GM10847 (cell line): ENCODE measurements around the gene DNASE1L2.

ENCODE experiments used
- POLR2A ChIP-seq: IDR thresholded peaks from 2 replicates; pipeline ENCODE4 v1.6.1; 2011; ENCODE audit not compliant: insufficient read length; ENCODE audit errors: extremely low read depth

DNASE1L2 gene

GRCh38 chr16:2236337-2237101 is at the start of gene DNASE1L2:
Gene DNASE1L2, plus strand, starts transcription at chr16:2236444. Its CDS starts 373 bp downstream, at chr16:2236817.
- TF ChIP-seq POLR2A, result no peak

- no peak for TF ChIP-seq POLR2A
Measured at GRCh38 chr16:2186505-2186904, 49.7 kb upstream of the DNASE1L2 start.

- no peak for TF ChIP-seq POLR2A
Measured at GRCh38 chr16:2187212-2187611, 49.0 kb upstream of the DNASE1L2 start.

GRCh38 chr16:2188395-2188794 is 47.8 kb upstream of the DNASE1L2 start:
- TF ChIP-seq POLR2A, result no peak

- no peak for TF ChIP-seq POLR2A
Measured at GRCh38 chr16:2189252-2189893, 46.9 kb upstream of the DNASE1L2 start.

DNA sequence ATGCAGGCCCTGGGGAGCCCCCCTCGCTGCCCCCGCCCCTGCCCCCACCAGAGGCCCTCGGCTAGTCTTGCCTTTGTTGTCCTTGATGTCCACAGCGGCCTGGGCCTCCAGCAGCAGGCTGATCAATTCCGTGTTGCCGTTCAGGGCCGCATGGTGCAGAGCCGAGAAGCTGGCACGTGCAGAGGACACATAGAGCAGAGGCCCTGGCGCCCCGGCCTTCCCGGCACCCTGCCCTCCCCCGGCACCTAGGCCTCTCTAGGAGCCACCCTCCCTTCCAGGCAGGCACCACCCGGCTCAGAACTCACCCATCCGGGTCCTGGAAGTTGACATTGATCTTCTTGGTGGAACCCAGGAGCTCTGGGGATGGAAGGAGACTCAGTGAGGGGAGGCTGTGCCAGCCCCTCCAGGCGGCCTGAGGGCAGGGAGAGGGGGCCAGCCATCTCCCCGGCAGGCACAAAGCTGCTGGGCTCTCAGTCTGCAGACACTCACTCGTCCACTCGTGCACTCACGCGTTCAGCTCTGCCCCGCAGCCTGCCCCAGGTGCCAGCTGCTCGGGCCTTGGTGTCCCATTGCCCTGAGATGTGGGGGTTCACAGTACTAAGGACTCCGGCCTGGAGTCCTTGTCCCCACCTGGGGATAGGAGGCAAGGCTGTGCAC is 46.1 kb upstream of the DNASE1L2 start:
- TF ChIP-seq POLR2A, result no peak

DNA sequence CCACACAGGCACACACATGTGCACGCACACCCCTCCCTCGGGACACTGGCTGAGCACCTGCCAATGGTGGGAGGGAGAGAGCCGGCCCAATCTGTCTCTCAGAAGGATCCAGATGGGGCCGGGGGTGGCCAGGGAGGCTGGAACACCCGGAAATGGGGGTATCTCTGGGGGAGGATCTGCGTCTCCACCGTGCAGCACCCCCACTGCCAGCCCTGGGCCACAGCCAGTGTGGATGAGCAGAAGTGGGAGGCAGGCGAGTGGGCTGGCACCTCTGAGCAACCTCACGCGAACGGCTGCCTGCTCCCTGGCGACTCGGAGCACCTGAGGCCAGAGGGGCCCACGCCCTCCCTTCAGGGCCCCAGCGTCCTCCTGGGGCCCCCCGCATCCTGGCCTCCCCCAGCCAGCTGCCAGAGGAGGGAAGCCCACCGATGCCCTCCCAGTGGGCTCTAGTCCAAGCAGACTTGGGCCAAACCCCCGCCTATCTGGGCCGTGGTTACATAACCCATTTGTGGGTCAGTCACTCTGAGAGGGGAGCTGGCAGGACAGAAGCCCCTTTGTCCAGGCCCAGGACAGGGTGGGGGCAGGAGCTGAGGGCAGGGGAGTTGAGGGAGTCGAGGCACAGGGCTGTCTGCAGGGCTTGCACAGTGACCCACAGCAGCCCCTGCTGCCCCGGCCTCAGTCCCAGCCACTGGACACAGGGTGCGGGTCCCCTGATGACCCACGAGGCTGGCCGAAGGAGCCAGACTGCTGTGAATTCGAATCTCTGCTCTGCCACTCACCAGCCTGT is 45.4 kb upstream of the DNASE1L2 start:
- no peak for TF ChIP-seq POLR2A

DNA sequence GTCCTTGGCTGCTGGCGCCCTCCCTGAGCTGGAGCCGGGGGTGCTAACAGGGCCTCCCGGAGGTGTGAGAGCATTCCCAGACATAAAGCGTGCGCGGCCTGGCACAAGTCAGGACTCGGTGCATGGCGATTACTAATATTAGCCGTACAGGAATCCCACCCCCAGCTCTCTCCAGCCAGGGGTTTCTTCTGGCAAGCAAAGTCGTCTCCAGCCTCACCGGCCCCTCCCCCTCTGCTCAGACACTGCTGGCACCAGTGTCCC is 44.9 kb upstream of the DNASE1L2 start:
- TF ChIP-seq POLR2A, result no peak

- TF ChIP-seq POLR2A, result no peak
Measured at GRCh38 chr16:2194166-2194834, 41.9 kb upstream of the DNASE1L2 start.

DNA sequence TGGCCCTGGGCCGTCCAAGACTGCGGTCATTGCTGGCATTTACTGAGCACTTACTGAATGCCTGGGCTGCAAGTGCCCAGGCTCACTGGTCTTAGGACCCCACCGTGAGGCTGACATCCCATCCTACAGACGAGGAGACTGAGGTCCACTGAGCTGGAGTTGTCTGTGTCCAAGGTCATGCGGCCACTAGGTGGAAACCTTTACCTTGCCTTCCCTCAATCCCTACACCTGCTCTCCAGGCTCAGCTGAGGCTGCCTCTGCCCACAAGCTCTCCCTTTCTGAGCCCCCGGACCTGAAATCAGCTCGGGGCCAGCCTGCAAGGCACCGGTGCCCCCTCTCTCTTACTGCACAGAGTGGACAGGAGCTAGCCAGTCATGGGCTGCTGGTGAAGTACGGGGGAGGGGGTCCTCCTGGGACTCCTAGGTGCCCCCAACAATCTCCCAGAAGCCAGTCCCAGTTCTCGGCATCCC is 41.4 kb upstream of the DNASE1L2 start:
- no peak for TF ChIP-seq POLR2A

DNA sequence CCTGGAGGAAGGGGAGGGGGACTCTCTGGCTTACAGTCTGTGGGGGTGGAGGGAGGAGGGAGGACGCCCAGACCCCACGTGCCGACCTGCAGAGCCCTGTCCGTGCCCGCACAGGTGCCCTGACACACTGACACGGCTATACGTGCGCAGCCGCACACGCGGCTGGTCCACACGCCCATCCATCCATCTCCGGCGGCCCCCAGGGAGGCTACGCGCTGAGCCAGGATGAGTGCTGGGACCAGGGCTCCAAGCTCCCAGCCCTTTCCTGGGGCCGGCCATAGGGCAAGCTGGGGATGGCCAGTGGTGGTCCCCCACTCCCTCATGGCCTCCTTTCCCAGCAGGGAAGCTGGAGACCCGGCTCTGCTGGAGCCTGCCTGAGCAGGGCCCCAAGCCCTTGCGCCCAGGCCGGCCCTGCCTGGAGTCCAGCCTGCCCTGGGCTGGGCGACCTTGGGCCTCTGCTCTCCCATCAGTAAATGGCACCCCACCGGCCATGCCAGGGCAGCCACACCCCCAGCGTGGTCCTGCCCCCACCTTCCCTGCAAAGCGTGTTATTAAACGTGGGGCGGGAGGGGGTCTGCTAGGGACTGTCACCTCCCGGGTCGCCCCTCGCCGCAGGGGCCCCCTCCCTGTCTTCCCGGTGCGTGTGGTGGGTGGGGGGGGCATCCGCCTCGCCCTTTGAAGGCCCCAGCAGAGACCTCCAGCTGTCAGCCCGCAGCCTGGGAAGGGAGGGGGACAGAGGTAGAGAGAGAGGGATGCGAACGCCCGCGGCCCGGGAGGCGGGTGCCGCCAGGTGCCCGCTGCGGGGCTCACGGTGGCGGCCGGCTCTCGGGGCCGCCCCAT is 40.7 kb upstream of the DNASE1L2 start:
- no peak for TF ChIP-seq POLR2A

- TF ChIP-seq POLR2A, result no peak
Measured at GRCh38 chr16:2196162-2196980, 39.9 kb upstream of the DNASE1L2 start, which contains the start of gene CASKIN1. Gene CASKIN1, minus strand, starts transcription at chr16:2196605. Its CDS starts 173 bp downstream, at chr16:2196432.

DNA sequence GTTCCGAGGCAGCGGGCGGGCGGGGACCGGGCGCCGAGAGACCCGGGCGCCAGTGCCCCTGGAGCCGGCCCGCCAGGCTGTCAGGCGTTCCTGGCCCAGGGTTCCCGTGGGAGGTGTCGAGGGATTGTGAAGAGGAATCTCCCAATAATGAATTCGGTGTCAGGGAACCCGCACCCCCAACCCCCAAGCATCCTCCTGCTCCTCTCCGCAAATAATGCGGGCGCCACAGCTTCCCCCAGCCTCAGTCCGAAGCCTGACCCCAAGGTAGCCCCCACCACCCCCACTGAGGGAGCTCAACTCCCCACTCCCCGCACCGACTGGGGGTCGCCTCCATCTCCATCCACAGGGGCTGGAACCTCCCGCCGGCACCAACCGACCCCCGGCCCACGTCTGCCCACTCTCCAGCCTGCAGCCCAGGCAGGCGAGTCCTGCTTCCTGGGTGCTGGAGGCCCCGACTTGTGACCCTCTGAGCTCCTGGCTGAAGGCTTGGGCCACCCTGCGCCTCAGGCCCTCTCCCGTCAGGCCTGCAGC is 39.2 kb upstream of the DNASE1L2 start:
- no peak for TF ChIP-seq POLR2A

DNA sequence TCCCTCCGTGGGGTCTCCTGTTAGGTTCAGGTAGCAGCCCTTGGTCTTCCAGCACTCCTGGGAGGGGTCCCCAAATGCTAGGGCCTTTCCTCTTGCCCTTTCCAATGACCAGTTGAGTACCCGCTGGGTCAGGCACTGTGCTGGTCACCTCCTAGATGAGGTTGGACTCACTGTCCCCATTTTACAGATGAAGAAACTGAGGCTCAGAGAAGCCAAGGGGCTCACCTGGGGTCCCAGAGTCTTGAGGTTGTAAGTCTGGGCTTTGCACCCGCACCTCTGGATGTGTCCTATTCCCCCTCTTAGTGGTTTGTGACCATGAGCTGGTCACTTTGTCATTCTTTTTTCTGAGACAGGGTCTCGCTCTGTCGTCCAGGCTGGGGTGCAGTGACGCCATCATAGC is 38.5 kb upstream of the DNASE1L2 start:
- TF ChIP-seq POLR2A, result no peak
